A549 (cell line): ENCODE results near the gene TOE1. TPM values are rescaled to one million over a fixed set of nuclear protein-coding genes. Genes with fewer than 3 reads are reported as not detected.

Experiments
- ATAC-seq, 2 experiments: fragments of 200-7000 bp in 1 of 2; fragments of >200 bp in 1 of 2; cut with Nextera tagmentation in 1 of 2; cut with Tn5 transposase in 1 of 2; 3 replicates each; pipeline versions ENCODE4 v1.8.0 to v1.9.1; 2018 to 2020; ENCODE audit warnings: mild to moderate bottlenecking in 1 of 2, moderate library complexity in 1 of 2
- CTCF ChIA-PET: fragments of 300-600 bp; sonication (Branson Sonifier 250); formaldehyde crosslinking; extraction: SDS; loops from one replicate; lab custom pipeline; 2021; ENCODE audit warnings: antibody characterized with exemption, inconsistent platforms; lab: Yijun Ruan, JAX
- POLR2A ChIA-PET: fragments of 350-600 bp; formaldehyde crosslinking; extraction: SDS; loops from one replicate; lab custom pipeline; 2021; ENCODE audit warnings: antibody characterized with exemption, inconsistent platforms; lab: Yijun Ruan, JAX
- DNase-seq, 2 experiments: peaks; one replicate each; pipeline versions ENCODE4 v3.0.0 to v3.0.0-alpha.2; 2011 to 2016; ENCODE audit warnings: low read depth in 1 of 2, low spot score in 1 of 2
- FAIRE-seq: peaks from 2 replicates; lab custom pipeline; 2011; peaks lifted over from hg19 to GRCh38; lab: Jason Lieb, UNC
- H3K27ac ChIP-seq, 2 experiments: fragments of >200 bp; sonication (Bioruptor Twin); formaldehyde crosslinking; 3 replicates each; pipeline ENCODE4 v1.5.1; 2016 to 2017
- H3K4me1 ChIP-seq: fragments of >200 bp; sonication (Bioruptor Twin); formaldehyde crosslinking; 3 replicates; pipeline ENCODE4 v1.6.1; 2016
- H3K4me2 ChIP-seq: fragments of >200 bp; sonication (Bioruptor Twin); formaldehyde crosslinking; 3 replicates; pipeline ENCODE4 v1.6.1; 2016
- H3K4me3 ChIP-seq: fragments of >200 bp; sonication (Bioruptor Twin); formaldehyde crosslinking; 3 replicates; pipeline ENCODE4 v1.5.1; 2016
- H3K9me3 ChIP-seq: fragments of >200 bp; sonication (Bioruptor Twin); formaldehyde crosslinking; 3 replicates; pipeline ENCODE4 v1.6.1; 2016
- CBX8 ChIP-seq: fragments of 200-600 bp; sonication (generic); IDR thresholded peaks from 2 replicates; pipeline ENCODE4 v1.6.1; 2016
- CEBPB ChIP-seq, 2 experiments: fragments of >200 bp in 1 of 2; sonication (Bioruptor Twin) in 1 of 2; formaldehyde crosslinking in 1 of 2; IDR thresholded peaks; 2 replicates each; pipeline ENCODE4 v1.6.1; 2012 to 2016
- EHF ChIP-seq: fragments of 250-450 bp; sonication (Bioruptor Pico); IDR thresholded peaks from 2 replicates; pipeline ENCODE4 v1.5.0; 2020; ENCODE audit warnings: mild to moderate bottlenecking
- EP300 ChIP-seq, 2 experiments: fragments of >200 bp; sonication (Bioruptor Twin); formaldehyde crosslinking; IDR thresholded peaks; 2 replicates in 1 of 2; 3 replicates in 1 of 2; pipeline ENCODE4 v1.6.1; 2016 to 2017
- FOSL2 ChIP-seq, 2 experiments: fragments of 450-650 bp in 1 of 2; fragments of >200 bp in 1 of 2; sonication (Bioruptor Twin) in 1 of 2; formaldehyde crosslinking; IDR thresholded peaks; 2 replicates each; pipeline versions ENCODE4 v1.5.0 to v1.6.1; 2016 to 2020; ENCODE audit warnings: mild to moderate bottlenecking in 1 of 2, moderate library complexity in 1 of 2
- FOXS1 ChIP-seq: fragments of 250-450 bp; sonication (Bioruptor Pico); IDR thresholded peaks from 2 replicates; pipeline ENCODE4 v1.5.0; 2020; ENCODE audit warnings: mild to moderate bottlenecking, moderate library complexity
- HDAC2 ChIP-seq: fragments of 200-600 bp; sonication (generic); IDR thresholded peaks from 2 replicates; pipeline ENCODE4 v1.6.1; 2016
- HEYL ChIP-seq: fragments of 250-450 bp; sonication (Bioruptor Pico); IDR thresholded peaks from 2 replicates; pipeline ENCODE4 v1.8.0; 2021; ENCODE audit warnings: mild to moderate bottlenecking, moderate library complexity
- HOXA7 ChIP-seq: fragments of 250-450 bp; sonication (Bioruptor Pico); IDR thresholded peaks from 2 replicates; pipeline ENCODE4 v1.5.0; 2020; ENCODE audit warnings: mild to moderate bottlenecking, moderate library complexity
- HOXB5 ChIP-seq: fragments of 250-450 bp; sonication (Bioruptor Pico); IDR thresholded peaks from 2 replicates; pipeline ENCODE4 v1.5.0; 2020; ENCODE audit warnings: mild to moderate bottlenecking, moderate library complexity
- JUN ChIP-seq, 2 experiments: fragments of >200 bp; sonication (Bioruptor Twin); formaldehyde crosslinking; IDR thresholded peaks; 2 replicates in 1 of 2; 3 replicates in 1 of 2; pipeline ENCODE4 v1.6.1; 2016 to 2017
- KDM5A ChIP-seq: fragments of 200-600 bp; sonication (generic); IDR thresholded peaks from 2 replicates; pipeline ENCODE4 v1.6.1; 2016; ENCODE audit warnings: antibody characterized with exemption, mild to moderate bottlenecking
- MAZ ChIP-seq: fragments of 150-350 bp; IDR thresholded peaks from 2 replicates; pipeline ENCODE4 v1.6.1; 2014; ENCODE audit warnings: antibody characterized with exemption, low read depth, low read length, borderline replicate concordance
- NFE2L2 ChIP-seq: fragments of 150-350 bp; conservative IDR thresholded peaks from 2 replicates; pipeline ENCODE4 v1.6.1; 2014; ENCODE audit warnings: low read length
- PHF8 ChIP-seq: fragments of 200-600 bp; sonication (generic); IDR thresholded peaks from 2 replicates; pipeline ENCODE4 v1.6.1; 2016; ENCODE audit warnings: low read depth, mild to moderate bottlenecking, antibody characterized with exemption, moderate library complexity, borderline replicate concordance
- POLR2A ChIP-seq: IDR thresholded peaks from 2 replicates; pipeline ENCODE4 v1.6.1; 2012; ENCODE audit warnings: mild to moderate bottlenecking, low read length
- RCOR1 ChIP-seq: fragments of 150-350 bp; IDR thresholded peaks from 2 replicates; pipeline ENCODE4 v1.6.1; 2014; ENCODE audit warnings: antibody characterized with exemption, low read length, low read depth
- SREBF2 ChIP-seq: fragments of 450-650 bp; IDR thresholded peaks from 2 replicates; pipeline ENCODE4 v1.6.1; 2014; ENCODE audit warnings: mild to moderate bottlenecking, moderate library complexity
- TFCP2L1 ChIP-seq: fragments of 250-450 bp; sonication (Bioruptor Pico); IDR thresholded peaks from 2 replicates; pipeline ENCODE4 v1.5.0; 2021; ENCODE audit warnings: mild to moderate bottlenecking
- TP53 ChIP-seq: fragments of 250-450 bp; sonication (Bioruptor Pico); IDR thresholded peaks from 2 replicates; pipeline ENCODE4 v1.5.0; 2021; ENCODE audit warnings: mild to moderate bottlenecking, moderate library complexity
- ZC3H11A ChIP-seq: fragments of 450-650 bp; IDR thresholded peaks from 2 replicates; pipeline ENCODE4 v1.6.1; 2014; ENCODE audit warnings: antibody characterized with exemption, mild to moderate bottlenecking
- ZNF302 ChIP-seq: fragments of 250-450 bp; sonication (Bioruptor Pico); IDR thresholded peaks from 2 replicates; pipeline ENCODE4 v1.9.0; 2021; ENCODE audit warnings: inconsistent platforms, mild to moderate bottlenecking, moderate library complexity
- ZSCAN20 ChIP-seq: fragments of 250-450 bp; sonication (Bioruptor Pico); IDR thresholded peaks from 2 replicates; pipeline ENCODE4 v1.8.0; 2022; ENCODE audit warnings: mild to moderate bottlenecking, moderate library complexity
- WGBS: methylation state at CpG from one replicate; pipeline ENCODE4 v1.1.6; 2017; ENCODE audit errors: missing lambda C conversion rate; 5-methylcytosine and 5-hydroxymethylcytosine counted together
- polyA plus RNA-seq, 4 experiments: library from polyadenylated mRNA; depleted of rRNA in 3 of 4; stranded (reverse); fragments of >200 nt; fragmentation: RNase III in 1 of 4; extraction: RNeasy Plus Mini Kit Qiagen cat#74134 plus additional on column Dnase treatment in 1 of 4; gene quantifications; 2 replicates in 3 of 4; 3 replicates in 1 of 4; pipeline ENCODE4 v1.2.3, GENCODE V29; 2011 to 2017
- TF ChIP-seq, protein P1 (sequence below): IDR thresholded peaks from 2 replicates; pipeline ENCODE4 v1.6.1; 2012; ENCODE audit warnings: low read depth, borderline replicate concordance
- TF ChIP-seq, protein P2 (sequence below): fragments of 450-650 bp; IDR thresholded peaks from 2 replicates; pipeline ENCODE4 v1.6.1; 2014; ENCODE audit warnings: antibody characterized with exemption
- TF ChIP-seq, protein P3 (sequence below): IDR thresholded peaks from 2 replicates; pipeline ENCODE4 v1.6.1; 2012
- TF ChIP-seq, protein P4 (sequence below): fragments of >200 bp; sonication (Bioruptor Twin); formaldehyde crosslinking; IDR thresholded peaks from 2 replicates; pipeline ENCODE4 v1.6.1; 2016

Gene TOE1
- polyA plus RNA-seq, 2 of the 4 experiments (the other 2 are of a cell fraction), result 13.3 to 13.7 TPM

DNA sequence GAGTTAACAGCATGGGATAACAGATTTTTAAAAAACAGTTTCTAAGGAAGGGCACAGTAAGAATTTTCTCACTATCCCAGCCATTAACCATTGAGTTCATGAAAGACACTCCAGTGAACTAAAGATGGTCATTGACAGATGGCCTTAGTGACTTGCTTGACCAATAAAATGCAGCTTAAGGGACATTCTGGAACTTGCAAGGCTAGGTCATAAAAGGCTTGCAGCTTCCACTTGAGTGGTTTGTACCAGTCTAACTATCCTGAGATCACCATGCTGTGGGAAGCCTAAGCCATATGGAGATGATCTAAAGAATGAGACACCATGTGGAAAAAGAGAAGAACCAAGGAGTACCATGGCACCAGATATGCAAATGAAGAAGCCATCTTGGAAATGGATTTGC lies 38.2 kb downstream of the TOE1 start:
- FAIRE-seq, result no peak
- POLR2A ChIA-PET, result no interaction called here
- DNase-seq, result no peak
- Histone ChIP-seq H3K4me3 (no peak overlapping the region), H3K9me3 (no peaks in the 10 kb centered on the region), H3K4me2 (no peak overlapping the region), H3K4me1 (no peaks in the 10 kb centered on the region), H3K27ac (no peak overlapping the region)
- CTCF ChIA-PET, result interaction anchor here (0.7 kb wide), 2 partner anchors 18 to 39 kb away, joined by 3 read pairs; no protein-coding TSS in a partner anchor
- ATAC-seq, result no peak
- TF ChIP-seq EHF (CRISPR knock-in tag), result no peak
- TF ChIP-seq FOXS1, result no peak
- no peak for TF ChIP-seq HOXA7 (CRISPR knock-in tag)

DNA sequence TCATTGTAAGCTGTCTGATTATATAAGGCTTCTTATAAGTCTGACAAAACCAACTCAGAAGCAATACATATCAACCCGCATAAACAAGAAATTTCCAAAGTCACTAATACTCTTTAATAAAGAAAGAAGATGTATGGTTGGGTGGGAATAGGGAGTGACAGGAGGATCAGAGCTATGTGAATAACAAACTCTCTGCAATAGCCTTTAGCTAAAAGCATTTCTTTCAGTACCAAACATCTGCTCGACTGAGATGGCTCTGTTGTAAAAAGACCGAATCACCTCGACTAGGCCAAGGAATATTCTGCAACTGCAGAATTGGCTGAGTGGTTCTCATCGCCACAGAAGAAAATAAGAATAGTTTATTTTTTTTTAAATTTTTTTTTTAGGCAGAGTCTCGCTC lies 39.6 kb downstream of the TOE1 start:
- WGBS, result 81% methylated on average over 6 of the region's 6 CpGs
- CTCF ChIA-PET, result no interaction called here
- no peak overlapping the region for H3K4me2 ChIP-seq
- H3K9me3 ChIP-seq, result no peaks in the 10 kb centered on the region
- no peak overlapping the region for H3K27ac ChIP-seq
- no peaks in the 10 kb centered on the region for H3K4me1 ChIP-seq
- H3K4me3 ChIP-seq, result no peak overlapping the region
- ATAC-seq (no peak), DNase-seq (no peak), FAIRE-seq (no peak)
- POLR2A ChIA-PET, result no interaction called here
- TF ChIP-seq JUN (IDR thresholded peaks at IDR 0.05) (no peak), TP53 (no peak), TFCP2L1 (CRISPR knock-in tag) (no peak), CEBPB (IDR thresholded peaks at IDR 0.05) (no peak), RCOR1 (no peak), ZC3H11A (no peak), EHF (CRISPR knock-in tag) (no peak), PHF8 (no peak), EP300 (IDR thresholded peaks at IDR 0.05) (no peak), ZNF302 (no peak), MAZ (no peak), FOSL2 (IDR thresholded peaks at IDR 0.05) (no peak), FOSL2 (CRISPR knock-in tag; IDR thresholded peaks at IDR 0.05) (no peak), ZSCAN20 (no peak)
- TF ChIP-seq, protein P1, sequence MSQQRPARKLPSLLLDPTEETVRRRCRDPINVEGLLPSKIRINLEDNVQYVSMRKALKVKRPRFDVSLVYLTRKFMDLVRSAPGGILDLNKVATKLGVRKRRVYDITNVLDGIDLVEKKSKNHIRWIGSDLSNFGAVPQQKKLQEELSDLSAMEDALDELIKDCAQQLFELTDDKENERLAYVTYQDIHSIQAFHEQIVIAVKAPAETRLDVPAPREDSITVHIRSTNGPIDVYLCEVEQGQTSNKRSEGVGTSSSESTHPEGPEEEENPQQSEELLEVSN, result no peak
- TF ChIP-seq, protein P2, sequence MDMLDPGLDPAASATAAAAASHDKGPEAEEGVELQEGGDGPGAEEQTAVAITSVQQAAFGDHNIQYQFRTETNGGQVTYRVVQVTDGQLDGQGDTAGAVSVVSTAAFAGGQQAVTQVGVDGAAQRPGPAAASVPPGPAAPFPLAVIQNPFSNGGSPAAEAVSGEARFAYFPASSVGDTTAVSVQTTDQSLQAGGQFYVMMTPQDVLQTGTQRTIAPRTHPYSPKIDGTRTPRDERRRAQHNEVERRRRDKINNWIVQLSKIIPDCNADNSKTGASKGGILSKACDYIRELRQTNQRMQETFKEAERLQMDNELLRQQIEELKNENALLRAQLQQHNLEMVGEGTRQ, result no peak
- TF ChIP-seq, protein P3, sequence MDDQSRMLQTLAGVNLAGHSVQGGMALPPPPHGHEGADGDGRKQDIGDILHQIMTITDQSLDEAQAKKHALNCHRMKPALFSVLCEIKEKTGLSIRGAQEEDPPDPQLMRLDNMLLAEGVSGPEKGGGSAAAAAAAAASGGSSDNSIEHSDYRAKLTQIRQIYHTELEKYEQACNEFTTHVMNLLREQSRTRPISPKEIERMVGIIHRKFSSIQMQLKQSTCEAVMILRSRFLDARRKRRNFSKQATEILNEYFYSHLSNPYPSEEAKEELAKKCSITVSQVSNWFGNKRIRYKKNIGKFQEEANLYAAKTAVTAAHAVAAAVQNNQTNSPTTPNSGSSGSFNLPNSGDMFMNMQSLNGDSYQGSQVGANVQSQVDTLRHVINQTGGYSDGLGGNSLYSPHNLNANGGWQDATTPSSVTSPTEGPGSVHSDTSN, result no peak
- TF ChIP-seq, protein P4, sequence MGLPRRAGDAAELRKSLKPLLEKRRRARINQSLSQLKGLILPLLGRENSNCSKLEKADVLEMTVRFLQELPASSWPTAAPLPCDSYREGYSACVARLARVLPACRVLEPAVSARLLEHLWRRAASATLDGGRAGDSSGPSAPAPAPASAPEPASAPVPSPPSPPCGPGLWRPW, result no peak

DNA sequence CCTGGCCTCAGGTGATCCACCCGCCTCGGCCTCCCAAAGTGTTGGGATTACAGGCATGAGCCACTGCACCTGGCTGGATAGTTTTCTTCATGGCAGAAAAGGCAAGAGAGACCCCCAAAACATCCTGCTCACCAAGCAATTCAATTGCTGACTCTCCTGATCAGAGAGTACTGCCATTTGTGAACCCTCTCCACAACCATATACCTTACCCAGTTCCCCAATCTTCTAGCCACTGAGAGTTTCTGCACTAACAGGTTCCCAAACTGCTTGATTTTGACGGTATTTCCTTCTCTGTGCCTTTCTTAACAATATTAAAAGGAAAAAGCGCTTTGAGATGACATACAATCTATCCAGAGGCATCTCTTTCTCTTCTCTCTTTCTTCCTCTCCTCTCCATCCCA lies 40.2 kb downstream of the TOE1 start:
- POLR2A ChIA-PET, result no interaction called here
- no peak for ATAC-seq
- TF ChIP-seq CEBPB (IDR thresholded peaks at IDR 0.05) (no peak), EHF (CRISPR knock-in tag) (no peak), POLR2A (no peak), KDM5A (no peak), HDAC2 (no peak), ZC3H11A (no peak), SREBF2 (no peak), HOXB5 (CRISPR knock-in tag) (no peak), FOSL2 (IDR thresholded peaks at IDR 0.05) (no peak), FOSL2 (CRISPR knock-in tag; IDR thresholded peaks at IDR 0.05) (no peak), HEYL (CRISPR knock-in tag) (no peak), NFE2L2 (no peak), CBX8 (no peak)
- TF ChIP-seq, protein P3, result no peak
- TF ChIP-seq, all 56 proteins: peak for 0
- Histone ChIP-seq H3K27ac (no peak overlapping the region), H3K4me3 (no peak overlapping the region), H3K4me1 (no peaks in the 10 kb centered on the region), H3K9me3 (no peaks in the 10 kb centered on the region), H3K4me2 (no peak overlapping the region)
- 75% methylated on average over 4 of the region's 4 CpGs for WGBS
- CTCF ChIA-PET, result no interaction called here
- FAIRE-seq, result no peak
- no peak for DNase-seq
